Tibial nerve (tissue), 4 donors: ENCODE data around the gene GPR62. TPM values are rescaled to one million over a fixed set of nuclear protein-coding genes. Genes with fewer than 3 reads are reported as not detected.

ENCODE experiments used
- DNase-seq, 2 donors: peaks; one replicate each; pipeline ENCODE4 v3.0.0-alpha.2; 2019; ENCODE audit warnings: low spot score in 2 of 2
- H3K27ac ChIP-seq, 4 donors: fragments of 200-600 bp; sonication (generic) in 3 of 4; one replicate each; pipeline ENCODE4 v1.5.1; 2017 to 2019; ENCODE audit warnings: mild to moderate bottlenecking in 1 of 4
- H3K27me3 ChIP-seq, 2 donors: fragments of 200-600 bp; sonication (generic) in 1 of 2; one replicate each; pipeline versions ENCODE4 v1.5.1 to v1.6.0; 2017 to 2019
- H3K36me3 ChIP-seq, 3 donors: fragments of 200-600 bp; sonication (generic); one replicate each; pipeline ENCODE4 v1.5.1; 2018 to 2019
- H3K4me1 ChIP-seq, 4 donors: fragments of 200-600 bp; sonication (generic) in 3 of 4; one replicate each; pipeline ENCODE4 v1.5.1; 2017 to 2019
- H3K4me3 ChIP-seq, 4 donors: fragments of 200-600 bp; sonication (generic) in 3 of 4; one replicate each; pipeline ENCODE4 v1.5.1; 2017 to 2019; ENCODE audit warnings: mild to moderate bottlenecking in 1 of 4, moderate library complexity in 1 of 4
- H3K9me3 ChIP-seq, 4 donors: fragments of 200-600 bp; sonication (generic) in 3 of 4; one replicate each; pipeline ENCODE4 v1.5.1; 2017 to 2019
- EP300 ChIP-seq, 2 donors: sonication (generic); formaldehyde crosslinking; IDR thresholded peaks; one replicate each; pipeline ENCODE4 v1.6.1; 2017; ENCODE audit warnings: antibody characterized with exemption in 2 of 2, mild to moderate bottlenecking in 1 of 2
- POLR2A ChIP-seq, 2 donors: fragments of 450-650 bp; IDR thresholded peaks; one replicate each; pipeline ENCODE4 v1.6.1; 2017; ENCODE audit warnings: antibody characterized with exemption in 2 of 2, mild to moderate bottlenecking in 2 of 2, moderate library complexity in 2 of 2
- whole genome bisulfite sequencing, 2 donors: methylation state at CpG; one replicate each; pipeline ENCODE4 v1.1.5; 2018; 5-methylcytosine and 5-hydroxymethylcytosine counted together
- small RNA-seq: library from RNA; depleted of rRNA; stranded (forward); fragments of <200 nt; gene quantifications from one replicate; pipeline ENCODE3, GENCODE V24; 2016
- total RNA-seq, 4 donors: library from RNA; depleted of rRNA; stranded (reverse); fragments of >200 nt; gene quantifications; one replicate each; pipeline ENCODE4 v1.1.0, GENCODE V29; 2016
- TF ChIP-seq, protein P1 (sequence below), 5 experiments: fragments of 200-600 bp in 3 of 5; fragments of 450-650 bp in 2 of 5; sonication (generic) in 3 of 5; IDR thresholded peaks; one replicate each; pipeline ENCODE4 v1.5.1; 2016 to 2019; ENCODE audit warnings: antibody characterized with exemption in 5 of 5, mild to moderate bottlenecking in 3 of 5, moderate library complexity in 2 of 5

GPR62 gene
- total RNA-seq, 4 donors from 2014 or later = 0.87 to 1.0 TPM; not detected in 2

DNA sequence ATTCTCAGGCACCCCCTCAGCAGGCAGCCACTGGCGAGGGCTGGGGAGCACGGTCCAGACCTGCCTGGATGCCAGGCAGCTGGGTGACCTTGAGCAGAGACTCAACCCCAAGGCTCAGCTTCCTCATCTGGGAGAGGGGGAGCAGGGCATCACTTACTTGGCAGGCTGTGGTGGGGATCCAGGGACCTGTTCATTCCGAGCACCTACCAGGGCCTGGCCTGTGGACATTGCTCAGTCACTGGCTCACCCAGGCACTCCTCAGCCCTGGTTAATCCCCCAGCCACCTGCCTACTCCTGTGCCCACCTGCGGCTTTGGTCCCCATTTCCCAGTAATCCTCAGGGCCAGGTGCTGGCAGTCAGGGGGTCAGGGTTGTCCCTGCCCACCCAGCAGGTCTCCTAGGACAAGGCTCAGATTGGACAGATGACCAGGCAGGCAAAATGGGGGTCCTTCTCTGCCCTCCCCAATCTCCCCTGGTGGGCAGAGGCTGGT lies 49.8 kb downstream of the GPR62 start:
- peaks cover 0 to 33% (median 12%) of the 10 kb centered on the region in 4 donors for H3K4me1 ChIP-seq
- H3K4me3 ChIP-seq = no peak overlapping the region
- DNase-seq = no peak
- no peaks in the 10 kb centered on the region for H3K27me3 ChIP-seq
- H3K27ac ChIP-seq = peak overlapping the region in 2 of 4 donors; percentile 56 to 67
- 90 to 93% methylated on average over 3 to 4 of the region's 4 CpGs for whole genome bisulfite sequencing, 2 donors
- no peaks in the 10 kb centered on the region for H3K36me3 ChIP-seq
- H3K9me3 ChIP-seq = no peaks in the 10 kb centered on the region
- TF ChIP-seq EP300 (IDR thresholded peaks at IDR 0.05) (no peak), POLR2A (IDR thresholded peaks at IDR 0.05) (no peak)
- TF ChIP-seq, protein P1, sequence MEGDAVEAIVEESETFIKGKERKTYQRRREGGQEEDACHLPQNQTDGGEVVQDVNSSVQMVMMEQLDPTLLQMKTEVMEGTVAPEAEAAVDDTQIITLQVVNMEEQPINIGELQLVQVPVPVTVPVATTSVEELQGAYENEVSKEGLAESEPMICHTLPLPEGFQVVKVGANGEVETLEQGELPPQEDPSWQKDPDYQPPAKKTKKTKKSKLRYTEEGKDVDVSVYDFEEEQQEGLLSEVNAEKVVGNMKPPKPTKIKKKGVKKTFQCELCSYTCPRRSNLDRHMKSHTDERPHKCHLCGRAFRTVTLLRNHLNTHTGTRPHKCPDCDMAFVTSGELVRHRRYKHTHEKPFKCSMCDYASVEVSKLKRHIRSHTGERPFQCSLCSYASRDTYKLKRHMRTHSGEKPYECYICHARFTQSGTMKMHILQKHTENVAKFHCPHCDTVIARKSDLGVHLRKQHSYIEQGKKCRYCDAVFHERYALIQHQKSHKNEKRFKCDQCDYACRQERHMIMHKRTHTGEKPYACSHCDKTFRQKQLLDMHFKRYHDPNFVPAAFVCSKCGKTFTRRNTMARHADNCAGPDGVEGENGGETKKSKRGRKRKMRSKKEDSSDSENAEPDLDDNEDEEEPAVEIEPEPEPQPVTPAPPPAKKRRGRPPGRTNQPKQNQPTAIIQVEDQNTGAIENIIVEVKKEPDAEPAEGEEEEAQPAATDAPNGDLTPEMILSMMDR (IDR thresholded peaks at IDR 0.05) = no peak

DNA sequence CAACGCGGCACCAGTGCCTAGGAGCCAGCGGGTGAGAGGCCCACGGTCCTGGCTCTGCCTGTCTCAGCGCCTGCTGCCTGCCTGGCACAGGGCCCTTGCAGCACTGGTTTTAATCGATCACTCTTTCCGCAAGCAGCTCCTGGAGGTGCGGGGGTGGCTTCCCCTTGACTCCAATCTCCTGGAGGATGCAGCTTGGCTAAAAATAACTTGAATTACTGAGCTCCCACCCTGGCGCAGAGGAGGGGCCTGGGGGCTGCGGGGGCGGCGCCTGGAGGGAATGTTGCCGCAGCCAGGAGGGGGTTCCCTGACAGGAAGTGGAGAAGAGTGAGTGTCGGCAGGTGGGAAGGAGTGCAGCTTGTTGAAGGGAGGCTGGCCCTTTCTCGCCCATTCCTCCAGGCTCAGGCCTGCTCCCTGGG lies 50.4 kb downstream of the GPR62 start:
- Histone ChIP-seq H3K4me3 (no peak overlapping the region), H3K27me3 (no peaks in the 10 kb centered on the region), H3K9me3 (no peaks in the 10 kb centered on the region), H3K4me1 (peaks cover 0 to 33% (median 12%) of the 10 kb centered on the region in 4 donors), H3K27ac (peak overlapping the region in 2 of 4 donors; percentile 56 to 67), H3K36me3 (no peaks in the 10 kb centered on the region)
- DNase-seq = no peak
- TF ChIP-seq, protein P1 (IDR thresholded peaks at IDR 0.05) = no peak
- TF ChIP-seq POLR2A (IDR thresholded peaks at IDR 0.05) = no peak
- TF ChIP-seq EP300 (IDR thresholded peaks at IDR 0.05) = no peak
- 2 to 4% methylated on average over 6 to 12 of the region's 15 CpGs for WGBS, 2 donors

DNA sequence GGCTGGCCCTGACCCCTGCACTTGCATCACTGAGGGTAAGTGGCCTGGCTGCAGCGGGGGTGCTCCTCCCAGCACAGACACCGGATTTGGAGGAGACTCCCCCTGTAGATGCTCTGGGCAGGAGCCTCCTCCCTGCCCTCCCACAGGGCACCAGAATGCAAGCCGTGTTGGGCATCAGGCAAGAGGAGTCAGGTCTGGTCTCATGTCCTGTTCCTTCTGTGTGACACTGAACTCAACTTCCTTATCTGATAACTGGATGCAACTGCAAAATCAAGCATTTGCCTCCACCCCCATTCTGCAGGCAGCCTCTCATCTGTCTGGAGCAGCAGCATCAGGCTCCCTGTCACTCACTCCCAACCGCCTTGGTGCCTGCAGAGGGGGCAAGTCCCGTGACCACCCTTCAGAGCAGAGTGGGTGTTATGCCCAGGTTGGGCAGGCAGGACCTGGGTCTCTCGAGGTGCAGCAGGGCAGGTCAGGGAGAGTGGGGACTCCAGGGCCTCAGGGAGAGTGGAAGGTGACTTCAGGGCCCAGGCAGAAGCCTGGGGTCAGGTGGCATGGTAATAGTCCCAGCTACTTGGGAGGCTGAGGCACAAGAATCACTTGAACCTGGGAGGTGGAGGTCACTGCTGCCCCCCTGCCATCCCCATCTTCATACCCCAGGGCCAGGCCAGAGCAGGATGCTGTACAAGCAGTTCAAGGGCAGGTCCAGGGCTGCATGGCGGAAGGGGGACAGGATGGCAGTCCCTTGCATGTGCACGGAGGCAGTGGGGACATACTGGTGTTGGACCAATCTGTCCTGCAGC lies 51.0 kb downstream of the GPR62 start:
- Histone ChIP-seq H3K4me3 (no peak overlapping the region), H3K27me3 (no peaks in the 10 kb centered on the region), H3K9me3 (no peaks in the 10 kb centered on the region), H3K27ac (peak overlapping the region in 2 of 4 donors; percentile 56 to 67), H3K36me3 (no peaks in the 10 kb centered on the region), H3K4me1 (peaks cover 0 to 33% (median 12%) of the 10 kb centered on the region in 4 donors)
- DNase-seq = no peak
- WGBS, 2 donors = 47 to 49% methylated on average over 5 to 6 of the region's 8 CpGs
- TF ChIP-seq, protein P1 (IDR thresholded peaks at IDR 0.05) = no peak
- TF ChIP-seq EP300 (IDR thresholded peaks at IDR 0.05) (no peak), POLR2A (IDR thresholded peaks at IDR 0.05) (no peak)

DNA sequence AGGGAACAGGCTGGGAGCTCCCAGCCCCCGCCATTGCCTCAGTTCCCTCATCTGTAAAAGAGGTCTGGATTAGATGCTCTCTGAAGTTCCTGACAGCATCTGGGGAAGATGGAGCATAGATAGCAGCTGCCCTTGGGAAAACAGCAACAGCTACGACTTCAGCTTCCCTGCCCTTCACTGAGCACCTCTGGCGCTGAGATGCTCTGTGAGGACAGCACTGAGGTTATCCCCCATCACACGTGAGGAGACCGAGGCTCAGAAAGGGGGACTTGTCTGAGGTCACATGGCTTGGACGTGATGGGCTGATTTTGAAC lies 51.6 kb downstream of the GPR62 start:
- Histone ChIP-seq H3K27ac (no peak overlapping the region), H3K4me1 (peaks cover 0 to 28% (median 9%) of the 10 kb centered on the region in 4 donors), H3K4me3 (no peak overlapping the region), H3K36me3 (no peaks in the 10 kb centered on the region), H3K27me3 (no peaks in the 10 kb centered on the region), H3K9me3 (no peaks in the 10 kb centered on the region)
- no peak for TF ChIP-seq POLR2A (IDR thresholded peaks at IDR 0.05)
- TF ChIP-seq, protein P1 (IDR thresholded peaks at IDR 0.05) = no peak
- TF ChIP-seq EP300 (IDR thresholded peaks at IDR 0.05) = no peak
- DNase-seq = no peak
- 82 to 94% methylated on average over 6 of the region's 6 CpGs for WGBS, 2 donors

Small RNA genes lying within 50 kb of the gene (small RNA-seq; reads per million reads assigned to genes)
- gene AC115284.1 = not detected

Other genes with a start within 250 kb of the GPR62 start
- gene GRM2, start 248.3 kb upstream of the GPR62 start, total RNA-seq = 1 to 10 TPM in 2 of 4 donors, under 1 TPM in 2; 0.59 to 2.6 (median 0.91) TPM
- gene IQCF6, start 176.1 kb upstream of the GPR62 start, total RNA-seq = not detected
- gene IQCF2, start 93.8 kb upstream of the GPR62 start, total RNA-seq = not detected
- not detected for gene IQCF5, start 79.8 kb upstream of the GPR62 start, total RNA-seq
- not detected for gene IQCF1, start 52.0 kb upstream of the GPR62 start, total RNA-seq
- gene RRP9, start 13.5 kb upstream of the GPR62 start, total RNA-seq = 10 to 100 TPM; 14.9 to 32.9 (median 21.3) TPM
- 10 to 100 TPM; 19.9 to 55.9 (median 40.6) TPM for gene PARP3, start 13.0 kb upstream of the GPR62 start, total RNA-seq
- 1,000 to 10,000 TPM in 2 of 4 donors, 100 to 1,000 TPM in 2; 838 to 1,216 (median 1,000) TPM for gene PCBP4, start 12.1 kb downstream of the GPR62 start, total RNA-seq
- gene ABHD14B, start 18.7 kb downstream of the GPR62 start, total RNA-seq = 10 to 100 TPM; 37.5 to 61.4 (median 50.0) TPM
- gene ABHD14A, start 19.7 kb downstream of the GPR62 start, total RNA-seq = 10 to 100 TPM; 20.1 to 52.7 (median 22.6) TPM
- 10 to 100 TPM; 32.2 to 61.0 (median 45.6) TPM for gene ACY1, start 28.2 kb downstream of the GPR62 start, total RNA-seq
- gene RPL29, start 40.5 kb downstream of the GPR62 start, total RNA-seq = 1,000 to 10,000 TPM in 3 of 4 donors, 100 to 1,000 TPM in 1; 809 to 1,472 (median 1,336) TPM
- gene DUSP7, start 101.2 kb downstream of the GPR62 start, total RNA-seq = 10 to 100 TPM in 3 of 4 donors, 1 to 10 TPM in 1; 8.1 to 15.0 (median 11.5) TPM
- gene POC1A, start 199.0 kb downstream of the GPR62 start, total RNA-seq = 1 to 10 TPM in 3 of 4 donors, under 1 TPM in 1; 0.84 to 3.1 (median 2.4) TPM
- gene ALAS1, start 242.8 kb downstream of the GPR62 start, total RNA-seq = 10 to 100 TPM; 26.1 to 37.1 (median 32.0) TPM